ENCODE results near the gene COL18A1. TPM values are rescaled to one million over a fixed set of nuclear protein-coding genes. Genes with fewer than 3 reads are reported as not detected.
A peak's percentile ranks its signal among the peaks of the same experiment; 100 is the strongest.

COL18A1 gene
- total and polyA plus RNA-seq, 2 of the 8 experiments (the other 6 are each of a cell fraction or from before 2014, with no cell fraction given) = 145 to 201 TPM

- Histone ChIP-seq H2BK15ac (ENCODE audit: low read length) (no peak overlapping the region), H2AK5ac (ENCODE audit: low read depth, low read length) (no peak overlapping the region), H3K4me3 (ENCODE audit: extremely low read depth in 1 of 4, insufficient read depth in 2 of 4, low read depth in 3 of 4, low read length in 4 of 4) (no peak overlapping the region), H3K23ac (ENCODE audit: insufficient read length) (no peak overlapping the region), H3K79me1 (ENCODE audit: low read depth, low read length) (peaks cover 13% of the 10 kb centered on the region), H4K5ac (ENCODE audit: insufficient read length, low read depth, low read length) (no peak overlapping the region), H4K8ac (ENCODE audit: extremely low read depth, insufficient read depth, low read length) (no peak overlapping the region), H3K9me3 (ENCODE audit: insufficient read depth in 2 of 2, low read depth in 1 of 2, low read length in 1 of 2) (peaks cover 0 to 7% of the 10 kb centered on the region in 2 experiments; a peak in 2 of 4 replicates), H3K9ac (replicated peaks in 1 of 4; ENCODE audit: extremely low read depth in 1 of 4, low read depth in 3 of 4, low read length in 3 of 4) (no peak overlapping the region), H4K20me1 (replicated peaks in 1 of 2; ENCODE audit: control insufficient read depth in 1 of 2, insufficient read depth in 2 of 2, low read length in 2 of 2) (peaks cover 19 to 38% of the 10 kb centered on the region in 2 experiments), H2BK5ac (ENCODE audit: low read depth, low read length) (0 out of 2 replicates have a peak overlapping the region, but pooled peaks have one; percentile 21), H3K79me2 (ENCODE audit: control insufficient read depth in 1 of 2, insufficient read depth in 2 of 2, low read length in 2 of 2) (peaks cover 11 to 75% of the 10 kb centered on the region in 2 experiments), H2BK12ac (ENCODE audit: low read depth, low read length) (no peak overlapping the region), H2BK120ac (replicated peaks; ENCODE audit: low read depth, low read length) (no peak overlapping the region), H4K91ac (replicated peaks; ENCODE audit: insufficient read length, low read length) (no peak overlapping the region), H3K4me1 (replicated peaks in 1 of 4; ENCODE audit: control insufficient read depth in 3 of 4, insufficient read depth in 4 of 4, low read length in 3 of 4) (no peaks in the 10 kb centered on the region), H3K14ac (ENCODE audit: insufficient read length) (no peak overlapping the region), H3K18ac (ENCODE audit: extremely low read depth, low read length) (no peak overlapping the region), H3K27me3 (replicated peaks in 1 of 4; ENCODE audit: control insufficient read depth in 3 of 4, extremely low read depth in 1 of 4, insufficient read depth in 3 of 4, low read length in 3 of 4) (no peaks in the 10 kb centered on the region), H3K23me2 (ENCODE audit: low read depth, low read length) (peaks cover 4% of the 10 kb centered on the region; the same call in 1 of the 2 replicates), H2AFZ (ENCODE audit: low read length) (no peak overlapping the region), H3K4ac (replicated peaks; ENCODE audit: insufficient read length, low read depth, low read length) (no peak overlapping the region), H3K36me3 (ENCODE audit: control insufficient read depth in 2 of 4, insufficient read depth in 4 of 4, low read length in 3 of 4) (peaks cover 0 to 17% (median 2%) of the 10 kb centered on the region in 4 experiments; a peak in 5 of 8 replicates), H3K56ac (replicated peaks; ENCODE audit: insufficient read length, low read depth, low read length) (no peak overlapping the region), H3K27ac (ENCODE audit: low read depth, low read length) (no peak overlapping the region; the same call in 1 of the 2 replicates), H3K4me2 (ENCODE audit: insufficient read depth in 1 of 2, low read depth in 2 of 2, low read length in 2 of 2) (no peak overlapping the region), H2BK20ac (ENCODE audit: low read length) (no peak overlapping the region)
- no peak for DNase-seq (ENCODE audit: low read depth in 1 of 2, low spot score in 2 of 2)
- 85% methylated on average over 25 of the region's 25 CpGs; no CpG with 5 or more reads in 1 of the 2 experiments for WGBS, 2 experiments (ENCODE audit: extremely low coverage in 1 of 2, insufficient coverage in 1 of 2, insufficient read length in 1 of 2, insufficient replicate concordance in 2 of 2, low coverage in 1 of 2, low lambda C conversion rate in 2 of 2, missing lambda C conversion rate in 1 of 2)
- POLR2A ChIA-PET (ENCODE audit: partially characterized antibody) = interaction anchor here (0.5 to 1.1 kb wide), 4 partner anchors 17 to 155 kb away, joined by 3 to 4 read pairs (median 3); no protein-coding TSS in a partner anchor
- no peak for FAIRE-seq
- CTCF ChIA-PET (ENCODE audit: partially characterized antibody) = interaction anchor here (1.1 to 1.4 kb wide), 4 partner anchors 15 to 101 kb away, joined by 3 to 6 read pairs (median 4); no protein-coding TSS in a partner anchor
- no peak for TF ChIP-seq POLR2A (IDR thresholded peaks at IDR 0.05; ENCODE audit: control extremely low read depth in 1 of 2, low read depth in 2 of 2, low read length in 2 of 2)
- no peak for TF ChIP-seq CEBPB (IDR thresholded peaks at IDR 0.05; ENCODE audit: low read depth, low read length)
- TF ChIP-seq RBBP5 (IDR thresholded peaks at IDR 0.05; ENCODE audit: borderline replicate concordance, low read depth, low read length) = no peak
- no peak for TF ChIP-seq KDM5A (IDR thresholded peaks at IDR 0.05; ENCODE audit: low read length)
- TF ChIP-seq CREB1 (IDR thresholded peaks at IDR 0.05) = no peak
- no peak for TF ChIP-seq FOSL1 (IDR thresholded peaks at IDR 0.05; ENCODE audit: insufficient read depth, low read depth, low read length)
- TF ChIP-seq SAP30 (IDR thresholded peaks at IDR 0.05; ENCODE audit: insufficient read depth, insufficient replicate concordance, low read length) = no peak
- no peak for TF ChIP-seq SIRT6 (IDR thresholded peaks at IDR 0.05; ENCODE audit: low read length)
- TF ChIP-seq SP2 (IDR thresholded peaks at IDR 0.05; ENCODE audit: low read length) = no peak
- TF ChIP-seq MAX (IDR thresholded peaks at IDR 0.05) = no peak
- TF ChIP-seq JUN (IDR thresholded peaks at IDR 0.05; ENCODE audit: low read depth, low read length) = no peak
- TF ChIP-seq TAF1 (IDR thresholded peaks at IDR 0.05; ENCODE audit: low read depth, low read length) = no peak
- no peak for TF ChIP-seq CBX8 (IDR thresholded peaks at IDR 0.05; ENCODE audit: borderline replicate concordance, low read depth, low read length)
- no peak for TF ChIP-seq KDM1A (IDR thresholded peaks at IDR 0.05; ENCODE audit: borderline replicate concordance, low read length)
These were observed 52.3 kb downstream of the COL18A1 start for GRCh38 chr21:45457161-45457831.

All from H1 (cell line).